Measurements from ENCODE around the gene PDE6B. TPM values are rescaled to one million over a fixed set of nuclear protein-coding genes. Genes with fewer than 3 reads are reported as not detected.
"Not testable (repeated sequence)": the region's sequence is repeated elsewhere in the genome, so short reads cannot be mapped to it uniquely, and the experiment has no call there.

The PDE6B gene
- total and polyA plus RNA-seq, 2 donors (not counting 1 experiment from before 2014, with no cell fraction given) = 2.1 TPM; not detected in 1

- H3K4me2 ChIP-seq (ENCODE audit: extremely low read depth, insufficient read depth, low read length) = no peak overlapping the region
- no peak overlapping the region for H3K4me3 ChIP-seq (replicated peaks in 1 of 4; ENCODE audit: control extremely low read depth in 1 of 4, insufficient read depth in 1 of 4, low read depth in 3 of 4, low read length in 4 of 4)
- no peak for DNase-seq (ENCODE audit: low read depth in 2 of 2)
- H3K9me3 ChIP-seq (ENCODE audit: control insufficient read depth, insufficient read depth, low read depth, low read length) = no peaks in the 10 kb centered on the region
- H3K36me3 ChIP-seq (ENCODE audit: control insufficient read depth, insufficient read depth, low read length) = no peaks in the 10 kb centered on the region
- H3K4me1 ChIP-seq (ENCODE audit: control insufficient read depth, extremely low read depth, insufficient read depth, low read length) = no peaks in the 10 kb centered on the region
- H3K79me2 ChIP-seq (ENCODE audit: control insufficient read depth, insufficient read depth, low read length) = peaks cover 26% of the 10 kb centered on the region
- H4K20me1 ChIP-seq (ENCODE audit: control insufficient read depth, extremely low read depth, insufficient read depth, low read length) = peaks cover 2% of the 10 kb centered on the region
- no peak overlapping the region for H2AFZ ChIP-seq (ENCODE audit: low read length)
- no peaks in the 10 kb centered on the region for H3K27me3 ChIP-seq (ENCODE audit: control insufficient read depth, insufficient read depth, low read length)
- TF ChIP-seq CTCF (conservative IDR thresholded peaks at IDR 0.05 in 1 of 2, IDR thresholded peaks at IDR 0.05 in 1 of 2; ENCODE audit: low read depth in 1 of 2, low read length in 2 of 2) = no peak
- TF ChIP-seq EZH2 (IDR thresholded peaks at IDR 0.05; ENCODE audit: low read length, missing control alignments) = no peak
- no peak overlapping the region for H3K27ac ChIP-seq (ENCODE audit: insufficient read depth, low read length)
- H3K9ac ChIP-seq (ENCODE audit: insufficient read depth, low read length) = no peak overlapping the region
Observed at GRCh38 chr4:704198-704891, 79.0 kb downstream of the PDE6B start.

DNA sequence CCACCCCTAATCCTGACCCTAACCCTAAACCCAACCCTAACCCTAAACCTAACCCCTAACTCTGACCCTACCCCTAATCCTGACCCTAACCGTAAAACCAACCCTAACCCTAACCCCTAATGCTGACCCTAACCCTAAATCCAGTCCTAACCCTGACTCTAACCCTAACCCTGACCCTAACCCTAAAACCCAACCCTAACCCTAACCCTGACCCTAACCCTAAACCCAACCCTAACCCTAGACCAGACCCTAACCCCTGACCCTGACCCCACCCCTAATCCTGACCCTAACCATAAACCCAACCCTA is 79.6 kb downstream of the PDE6B start:
- Histone ChIP-seq H3K9me3 (ENCODE audit: control insufficient read depth, insufficient read depth, low read depth, low read length) (no peaks in the 10 kb centered on the region), H3K79me2 (ENCODE audit: control insufficient read depth, insufficient read depth, low read length) (peaks cover 32% of the 10 kb centered on the region), H3K4me3 (replicated peaks in 1 of 4; ENCODE audit: control extremely low read depth in 1 of 4, insufficient read depth in 1 of 4, low read depth in 3 of 4, low read length in 4 of 4) (peak overlapping the region in 2 of 4 experiments; percentile 57 to 58), H3K9ac (ENCODE audit: insufficient read depth, low read length) (no peak overlapping the region), H4K20me1 (ENCODE audit: control insufficient read depth, extremely low read depth, insufficient read depth, low read length) (peaks cover 3% of the 10 kb centered on the region), H2AFZ (ENCODE audit: low read length) (no peak overlapping the region), H3K36me3 (ENCODE audit: control insufficient read depth, insufficient read depth, low read length) (no peaks in the 10 kb centered on the region), H3K4me1 (ENCODE audit: control insufficient read depth, extremely low read depth, insufficient read depth, low read length) (no peaks in the 10 kb centered on the region), H3K4me2 (ENCODE audit: extremely low read depth, insufficient read depth, low read length) (no peak overlapping the region), H3K27ac (ENCODE audit: insufficient read depth, low read length) (no peak overlapping the region), H3K27me3 (ENCODE audit: control insufficient read depth, insufficient read depth, low read length) (no peaks in the 10 kb centered on the region)
- DNase-seq (ENCODE audit: low read depth in 2 of 2) = no peak
- TF ChIP-seq CTCF (conservative IDR thresholded peaks at IDR 0.05 in 1 of 2, IDR thresholded peaks at IDR 0.05 in 1 of 2; ENCODE audit: low read depth in 1 of 2, low read length in 2 of 2) (no peak), EZH2 (IDR thresholded peaks at IDR 0.05; ENCODE audit: low read length, missing control alignments) (no peak)

DNA sequence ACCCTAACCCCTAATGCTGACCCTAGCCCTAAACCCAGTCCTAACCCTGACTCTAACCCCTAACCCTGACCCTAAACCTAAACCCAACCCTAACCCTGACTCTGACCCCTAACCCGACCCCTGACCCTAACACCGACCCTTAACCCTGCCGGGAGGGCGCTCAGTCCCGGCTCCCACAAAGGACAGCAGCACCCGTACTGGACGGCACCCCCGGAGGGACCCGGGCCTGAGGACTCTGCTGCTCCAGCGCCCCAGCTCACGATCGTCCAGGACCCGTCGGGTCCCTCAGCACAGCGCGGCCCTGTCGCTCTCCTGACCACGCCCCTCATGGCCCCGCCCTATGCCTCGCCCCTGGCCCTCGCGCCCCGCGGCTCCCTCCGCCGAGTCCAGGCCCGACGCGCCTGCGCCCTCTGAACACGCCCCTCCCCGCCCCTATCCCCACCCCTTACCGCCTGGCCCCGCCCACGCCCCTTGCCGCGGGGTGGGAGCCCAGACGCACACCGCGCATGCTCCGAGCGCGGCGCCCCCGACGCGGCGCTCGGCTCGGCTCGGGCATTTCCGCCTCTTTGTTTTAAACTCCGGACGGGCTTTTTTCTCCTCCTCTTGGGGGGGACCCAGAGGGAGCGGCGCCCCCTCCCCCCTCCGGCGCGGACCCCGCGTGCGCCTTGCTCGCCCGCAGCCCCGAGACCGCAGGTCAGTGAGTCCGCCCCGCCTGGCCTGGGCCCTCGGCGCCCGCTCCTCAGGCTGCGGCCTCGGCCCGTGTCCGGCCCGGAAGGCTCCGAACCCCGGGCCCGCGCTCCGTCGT is 80.1 kb downstream of the PDE6B start, which contains the start of gene PCGF3:
Gene PCGF3 (plus strand): TSS at position 555 of the 805 bp plus-strand sequence. CDS start 27,849 bp downstream, outside the sequence.
- peak within 1 kb of the TSS; percentile 78 to 88 (median 80) for H3K4me3 ChIP-seq (replicated peaks in 1 of 4; ENCODE audit: control extremely low read depth in 1 of 4, insufficient read depth in 1 of 4, low read depth in 3 of 4, low read length in 4 of 4)
- DNase-seq (ENCODE audit: low read depth in 2 of 2) = peak; percentile 91 to 96
- no peaks in the 10 kb centered on the region for H3K27me3 ChIP-seq (ENCODE audit: control insufficient read depth, insufficient read depth, low read length)
- H3K79me2 ChIP-seq (ENCODE audit: control insufficient read depth, insufficient read depth, low read length) = peaks cover 37% of the 10 kb centered on the region
- H2AFZ ChIP-seq (ENCODE audit: low read length) = peak within 1 kb of the TSS; percentile 75
- TF ChIP-seq EZH2 (IDR thresholded peaks at IDR 0.05; ENCODE audit: low read length, missing control alignments) (no peak), CTCF (conservative IDR thresholded peaks at IDR 0.05 in 1 of 2, IDR thresholded peaks at IDR 0.05 in 1 of 2; ENCODE audit: low read depth in 1 of 2, low read length in 2 of 2) (no peak)
- peak within 1 kb of the TSS; percentile 92 for H3K27ac ChIP-seq (ENCODE audit: insufficient read depth, low read length)
- H4K20me1 ChIP-seq (ENCODE audit: control insufficient read depth, extremely low read depth, insufficient read depth, low read length) = peaks cover 3% of the 10 kb centered on the region
- peak within 1 kb of the TSS; percentile 98 for H3K9ac ChIP-seq (ENCODE audit: insufficient read depth, low read length)
- no peaks in the 10 kb centered on the region for H3K36me3 ChIP-seq (ENCODE audit: control insufficient read depth, insufficient read depth, low read length)
- H3K4me1 ChIP-seq (ENCODE audit: control insufficient read depth, extremely low read depth, insufficient read depth, low read length) = no peaks in the 10 kb centered on the region
- H3K9me3 ChIP-seq (ENCODE audit: control insufficient read depth, insufficient read depth, low read depth, low read length) = no peaks in the 10 kb centered on the region
- H3K4me2 ChIP-seq (ENCODE audit: extremely low read depth, insufficient read depth, low read length) = peak within 1 kb of the TSS; percentile 92

GRCh38 chr4:706083-706633 is 80.8 kb downstream of the PDE6B start:
- H3K36me3 ChIP-seq (ENCODE audit: control insufficient read depth, insufficient read depth, low read length); H3K27me3 ChIP-seq (ENCODE audit: control insufficient read depth, insufficient read depth, low read length); H3K9me3 ChIP-seq (ENCODE audit: control insufficient read depth, insufficient read depth, low read depth, low read length); H3K4me1 ChIP-seq (ENCODE audit: control insufficient read depth, extremely low read depth, insufficient read depth, low read length); H4K20me1 ChIP-seq (ENCODE audit: control insufficient read depth, extremely low read depth, insufficient read depth, low read length); DNase-seq (ENCODE audit: low read depth in 2 of 2); H2AFZ ChIP-seq (ENCODE audit: low read length): not testable (repeated sequence)
- peak overlapping the region; percentile 40 for H3K4me2 ChIP-seq (ENCODE audit: extremely low read depth, insufficient read depth, low read length)
- H3K79me2 ChIP-seq (ENCODE audit: control insufficient read depth, insufficient read depth, low read length) = peaks cover 43% of the 10 kb centered on the region
- H3K4me3 ChIP-seq (replicated peaks in 1 of 4; ENCODE audit: control extremely low read depth in 1 of 4, insufficient read depth in 1 of 4, low read depth in 3 of 4, low read length in 4 of 4) = peak overlapping the region; percentile 78 to 88 (median 80)
- peak overlapping the region; percentile 92 for H3K27ac ChIP-seq (ENCODE audit: insufficient read depth, low read length)
- H3K9ac ChIP-seq (ENCODE audit: insufficient read depth, low read length) = peak overlapping the region; percentile 98

All from fibroblast of lung (primary cell).